ENCODE data around the gene CREG2.
A peak's percentile ranks its signal among the peaks of the same experiment; 100 is the strongest.

The CREG2 gene

DNA sequence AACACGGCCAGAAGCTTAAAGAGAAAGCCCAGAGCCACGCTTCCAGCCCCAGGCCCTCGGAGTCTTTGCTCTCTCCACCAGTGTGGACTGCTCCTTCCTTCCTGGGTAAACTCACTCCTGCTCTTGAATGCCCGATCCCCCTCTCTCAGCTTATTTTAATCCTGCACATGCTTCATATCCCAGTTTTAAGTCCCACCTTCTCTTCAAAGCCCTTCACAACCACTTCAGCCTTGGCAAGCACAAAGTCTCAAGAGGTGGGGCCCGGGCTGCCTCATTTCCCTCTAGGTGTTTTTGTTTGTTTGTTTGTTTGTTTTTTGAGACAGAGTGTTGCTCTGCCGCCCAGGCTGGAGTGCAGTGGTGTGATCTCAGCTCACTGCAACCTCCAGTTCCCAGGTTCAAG, 21.6 kb upstream of the CREG2 start:
- no peak for DNase-seq

- DNase-seq, result no peak
Observed at GRCh38 chr2:101405351-101405899, 18.1 kb upstream of the CREG2 start.

GRCh38 chr2:101403745-101404144, 16.4 kb upstream of the CREG2 start:
- DNase-seq, result no peak

DNA sequence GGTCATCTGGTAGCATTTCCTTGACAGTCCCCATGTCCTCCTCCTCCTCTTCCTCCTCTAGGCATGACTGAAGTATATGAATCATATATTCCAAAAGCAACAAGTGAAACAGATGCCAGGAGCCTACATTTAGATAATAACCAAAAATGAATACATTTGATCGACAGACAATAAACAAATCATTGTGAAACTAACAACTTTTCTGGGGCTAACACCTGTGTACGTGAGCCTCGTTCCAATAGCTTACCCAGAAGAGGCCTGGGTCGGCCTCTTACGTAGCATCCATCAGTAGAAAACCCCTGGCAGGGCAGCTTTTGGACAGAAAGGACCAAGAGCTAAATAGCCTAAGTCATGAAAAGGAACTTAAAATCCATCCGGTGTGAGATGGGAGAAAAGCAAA, 15.3 kb upstream of the CREG2 start:
- no peak for DNase-seq

DNA sequence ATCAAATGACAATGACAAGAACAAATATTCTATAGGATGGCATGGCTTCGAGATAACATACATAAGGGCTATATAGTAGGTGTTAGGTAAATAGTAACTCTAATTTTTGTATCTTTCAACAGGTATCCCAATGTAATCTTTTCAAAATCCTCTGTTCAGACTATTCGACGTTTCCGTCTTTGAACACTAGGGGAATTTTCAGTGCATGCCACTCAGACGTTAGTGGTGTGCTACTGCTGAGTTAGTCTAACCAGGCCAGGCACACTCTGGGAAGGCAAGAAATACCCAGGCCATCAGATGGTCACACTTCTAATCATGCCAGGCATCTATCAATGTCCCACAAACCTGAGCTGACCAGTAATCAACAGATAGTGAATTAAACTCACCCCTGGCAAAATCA, 14.6 kb upstream of the CREG2 start:
- DNase-seq, result no peak

GRCh38 chr2:101401326-101401665, 14.0 kb upstream of the CREG2 start:
- DNase-seq, result no peak

GRCh38 chr2:101400506-101401325, 13.4 kb upstream of the CREG2 start:
- no peak for DNase-seq

DNA sequence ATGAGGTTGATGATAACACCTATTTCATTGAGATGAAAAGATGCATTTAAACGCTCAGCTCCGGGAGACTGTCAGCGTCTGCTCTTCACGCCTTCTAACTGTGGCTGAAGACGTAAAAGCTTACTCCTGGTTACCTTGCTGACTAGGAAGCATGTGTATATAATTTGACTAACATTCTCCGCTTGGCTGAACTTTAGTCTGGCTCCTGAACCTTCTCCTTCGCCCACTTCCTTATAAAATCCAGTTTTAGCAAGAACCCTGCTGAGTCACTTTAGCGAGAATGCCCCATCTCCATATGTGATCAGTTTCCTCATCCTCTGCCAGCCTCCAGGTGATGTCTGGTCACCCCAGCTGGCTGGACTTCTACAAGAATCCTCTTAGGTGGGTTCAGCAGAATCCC, 12.7 kb upstream of the CREG2 start:
- DNase-seq, result no peak

DNA sequence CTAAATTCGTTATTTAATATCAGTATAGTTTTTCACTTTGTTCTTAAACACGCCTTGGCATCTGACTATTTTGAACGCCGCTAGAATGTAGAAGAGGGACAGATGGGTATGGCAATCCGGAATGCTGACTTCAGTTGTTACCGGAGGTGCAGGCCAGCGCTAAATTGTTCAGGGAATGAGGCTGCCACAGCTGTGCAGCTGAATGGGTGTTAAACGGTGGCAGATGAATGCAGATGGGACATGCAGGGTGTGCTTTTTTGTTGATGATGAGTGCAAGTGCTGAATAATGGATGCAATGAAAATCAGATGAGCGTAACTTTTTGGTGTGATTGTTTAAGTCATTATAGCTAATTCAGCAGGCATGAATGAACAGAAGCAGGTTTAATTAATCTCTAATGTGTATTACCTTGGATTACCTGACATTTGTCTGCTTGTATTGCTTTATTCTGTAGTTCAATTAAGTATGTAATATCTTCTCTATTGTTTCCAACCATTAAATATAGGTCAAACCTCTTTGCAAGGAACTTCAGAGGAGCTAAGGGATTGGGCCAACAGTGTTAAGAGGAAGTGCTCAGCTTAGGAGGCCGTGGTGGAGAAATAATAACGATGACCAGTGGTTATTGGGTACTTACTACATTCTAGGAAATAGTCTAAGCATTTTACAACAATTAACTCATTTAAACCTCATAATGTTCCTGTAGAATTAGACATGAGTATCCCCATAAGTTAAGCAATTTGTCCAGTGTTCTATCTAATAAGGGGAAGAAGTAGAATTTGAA, 11.9 kb upstream of the CREG2 start:
- DNase-seq, result no peak

- DNase-seq, result peak; percentile 71
Observed at GRCh38 chr2:101398116-101398821, 11.0 kb upstream of the CREG2 start.

DNA sequence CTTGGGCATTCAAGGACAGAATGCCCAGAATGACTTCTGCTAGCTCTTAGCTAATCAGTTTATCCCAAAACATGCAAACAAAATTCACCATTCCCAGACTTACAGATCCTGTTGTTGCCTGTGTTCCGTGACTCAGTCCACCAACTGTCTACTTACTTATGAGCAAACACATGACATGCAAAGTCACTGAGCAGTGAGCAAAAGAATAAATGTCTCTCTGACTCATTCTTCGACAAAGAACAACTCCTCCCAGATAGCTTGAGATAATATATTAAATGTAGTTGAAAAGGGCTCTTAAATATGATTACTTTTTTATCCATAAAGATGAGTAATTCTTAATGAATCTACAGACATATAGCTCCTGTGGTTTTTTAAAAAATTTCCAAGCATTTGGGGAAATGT, 9.0 kb upstream of the CREG2 start:
- DNase-seq, result peak; percentile 94

GRCh38 chr2:101395545-101396315, 8.4 kb upstream of the CREG2 start:
- DNase-seq, result peak; percentile 11

GRCh38 chr2:101388232-101388631, 929 bp upstream of the CREG2 start:
- peak; percentile 48 for DNase-seq

- DNase-seq, result no peak
Observed at GRCh38 chr2:101386599-101387150, 628 bp downstream of the CREG2 start.

- DNase-seq, result no peak
Observed at GRCh38 chr2:101383016-101383541, 4.2 kb downstream of the CREG2 start.

DNA sequence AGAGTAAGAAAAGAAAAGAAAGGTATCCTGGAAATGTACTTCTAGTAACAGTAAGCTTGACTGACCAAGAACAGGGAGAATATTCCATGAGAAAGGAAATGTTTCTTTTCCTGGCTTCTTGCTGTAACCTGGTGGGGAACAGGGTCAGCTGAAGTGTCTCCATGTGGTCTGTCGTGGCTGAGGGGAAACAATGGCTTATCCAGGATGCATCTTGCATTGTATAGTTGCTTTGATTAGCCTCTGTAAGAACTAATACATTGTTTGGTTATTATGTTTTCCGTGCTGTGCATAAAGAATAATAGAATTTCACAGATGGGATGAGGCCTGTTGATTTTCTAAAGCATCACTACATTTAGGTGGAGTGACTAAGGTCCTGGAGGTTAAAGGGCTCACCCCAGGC, 4.9 kb downstream of the CREG2 start:
- DNase-seq, result no peak

- peak; percentile 49 for DNase-seq
Observed at GRCh38 chr2:101380376-101380775, 6.9 kb downstream of the CREG2 start.

DNA sequence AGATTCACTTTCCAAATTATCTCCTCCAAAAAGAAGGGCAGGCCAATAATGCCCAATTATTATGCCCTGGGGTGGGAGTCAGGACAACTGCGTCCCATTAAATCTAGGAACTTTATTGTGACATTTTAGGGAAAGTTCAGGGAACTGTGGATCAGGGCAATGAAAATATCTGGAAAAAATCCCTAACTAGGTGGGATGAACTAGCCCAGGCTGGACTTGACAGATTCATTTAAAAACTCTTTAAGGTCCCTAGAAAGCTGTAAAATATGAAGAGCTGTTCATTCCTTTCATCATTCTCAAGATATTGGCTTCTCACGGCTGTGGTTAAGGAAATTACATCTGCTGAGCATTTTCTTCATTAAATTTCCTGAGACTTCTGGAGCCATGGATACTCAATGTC, 8.2 kb downstream of the CREG2 start:
- DNase-seq, result no peak

GRCh38 chr2:101375653-101376052, 11.7 kb downstream of the CREG2 start:
- no peak for DNase-seq

GRCh38 chr2:101374821-101375561, 12.3 kb downstream of the CREG2 start:
- no peak for DNase-seq

GRCh38 chr2:101372792-101373191, 14.5 kb downstream of the CREG2 start:
- DNase-seq, result no peak

All from fibroblast of skin of right quadriceps (primary cell).